WTC11 (cell line): ENCODE data around the gene ARCN1.

Experiments used
- CREB1 ChIP-seq: sonication (generic); formaldehyde crosslinking; IDR thresholded peaks from 2 replicates; pipeline ENCODE4 v1.8.0; 2023; ENCODE audit warnings: mild to moderate bottlenecking, missing genetic modification reagents
- CTCF ChIP-seq: fragments of 200-600 bp; IDR thresholded peaks from 2 replicates; pipeline ENCODE4 v1.8.0; 2022; ENCODE audit warnings: antibody characterized with exemption
- ESRRA ChIP-seq: sonication (generic); formaldehyde crosslinking; IDR thresholded peaks from 2 replicates; pipeline ENCODE4 v1.8.1; 2022; ENCODE audit warnings: mild to moderate bottlenecking, missing genetic modification reagents, borderline replicate concordance
- FOXP4 ChIP-seq: sonication (generic); formaldehyde crosslinking; IDR thresholded peaks from 2 replicates; pipeline ENCODE4 v1.8.0; 2022; ENCODE audit warnings: mild to moderate bottlenecking, missing genetic modification reagents
- PRDM15 ChIP-seq: sonication (generic); formaldehyde crosslinking; IDR thresholded peaks from 2 replicates; pipeline ENCODE4 v1.8.0; 2022; ENCODE audit warnings: missing genetic modification reagents
- RELA ChIP-seq: sonication (generic); formaldehyde crosslinking; IDR thresholded peaks from 2 replicates; pipeline ENCODE4 v1.8.1; 2022; ENCODE audit warnings: missing genetic modification reagents, mild to moderate bottlenecking, borderline replicate concordance
- TP53 ChIP-seq: sonication (generic); formaldehyde crosslinking; IDR thresholded peaks from 2 replicates; pipeline ENCODE4 v1.8.1; 2023; ENCODE audit warnings: mild to moderate bottlenecking, missing genetic modification reagents
- USF1 ChIP-seq: sonication (generic); formaldehyde crosslinking; IDR thresholded peaks from 2 replicates; pipeline ENCODE4 v1.8.0; 2022; ENCODE audit warnings: mild to moderate bottlenecking, missing genetic modification reagents
- USF2 ChIP-seq: sonication (generic); formaldehyde crosslinking; IDR thresholded peaks from 2 replicates; pipeline ENCODE4 v1.8.1; 2023; ENCODE audit warnings: mild to moderate bottlenecking, missing genetic modification reagents, moderate library complexity
- ZNF138 ChIP-seq: sonication (generic); formaldehyde crosslinking; conservative IDR thresholded peaks from 2 replicates; pipeline ENCODE4 v1.8.1; 2022; ENCODE audit warnings: mild to moderate bottlenecking, moderate library complexity, missing genetic modification reagents

- TF ChIP-seq TP53 (no peak), ZNF138 (CRISPR knock-in tag) (no peak), PRDM15 (no peak), CTCF (no peak), USF2 (CRISPR knock-in tag) (no peak), ESRRA (CRISPR knock-in tag) (no peak), USF1 (no peak), RELA (CRISPR knock-in tag) (no peak), FOXP4 (CRISPR knock-in tag) (no peak), CREB1 (CRISPR knock-in tag) (no peak)
Measured at GRCh38 chr11:118645066-118645715, 73.0 kb downstream of the ARCN1 start.
